ENCODE measurements around the gene CEBPE. TPM values are rescaled to one million over a fixed set of nuclear protein-coding genes. Genes with fewer than 3 reads are reported as not detected.

The CEBPE gene
- total and polyA plus RNA-seq, 2 donors (not counting 1 experiment from before 2014, with no cell fraction given) = 0.37 to 0.45 TPM

DNA sequence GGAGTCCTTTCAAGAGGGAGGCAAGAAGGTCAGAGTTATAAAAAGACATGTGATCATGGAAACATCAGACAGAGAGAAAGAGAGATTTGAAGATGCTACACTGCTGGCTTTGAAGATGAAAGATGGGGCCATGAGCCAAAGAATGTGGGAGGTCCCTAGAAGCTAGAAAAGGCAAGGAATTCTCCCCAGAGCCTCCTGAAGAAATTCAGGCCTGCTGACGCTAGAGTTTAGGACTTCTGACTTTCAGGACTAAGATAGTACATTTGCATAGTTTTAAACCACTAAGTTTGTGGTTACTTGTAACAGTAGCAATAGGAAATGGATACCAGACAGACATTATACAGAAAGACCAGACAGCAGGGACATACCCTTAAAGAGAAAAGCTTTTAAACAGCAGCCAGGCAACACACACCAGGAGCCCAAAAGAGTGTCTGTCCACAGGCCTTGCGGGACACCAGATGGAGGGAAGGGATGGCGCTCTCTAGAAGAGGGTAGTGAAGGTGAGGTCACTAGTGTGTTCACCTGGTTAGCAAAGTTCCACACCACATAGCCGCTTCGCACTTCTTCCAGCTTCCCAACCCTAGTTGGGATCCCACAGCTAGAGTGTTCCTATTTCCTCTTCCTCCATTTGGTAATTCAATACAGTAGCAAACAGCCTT is 29.7 kb upstream of the CEBPE start:
- intact Hi-C loops (cut with micrococcal nuclease) = no loop called here
- H3K36me3 ChIP-seq (replicated peaks in 1 of 2; ENCODE audit: control extremely low read depth in 1 of 2, control insufficient read depth in 1 of 2, extremely low read depth in 1 of 2, insufficient read depth in 2 of 2, low read length in 1 of 2) = no peaks in the 10 kb centered on the region
- H3K27ac ChIP-seq (ENCODE audit: low read length in 2 of 2) = no peak overlapping the region
- no peaks in the 10 kb centered on the region for H3K79me2 ChIP-seq (ENCODE audit: control insufficient read depth, insufficient read depth, low read length)
- H3K9me3 ChIP-seq (ENCODE audit: control extremely low read depth in 1 of 3, control insufficient read depth in 2 of 3, insufficient read depth in 1 of 3, low read length in 2 of 3) = no peaks in the 10 kb centered on the region
- no peak overlapping the region for H3K4me2 ChIP-seq (replicated peaks; ENCODE audit: low read depth, low read length, poor library complexity, severe bottlenecking)
- ATAC-seq (ENCODE audit: low read depth) = no peak
- Mint-ChIP-seq H3K9me3 (ENCODE audit: insufficient read depth) (no peaks in the 10 kb centered on the region), H3K4me1 (peaks cover 6% of the 10 kb centered on the region), H3K4me3 (no peak overlapping the region), H3K27ac (no peak overlapping the region), H3K27me3 (peaks cover 12% of the 10 kb centered on the region)
- H4K20me1 ChIP-seq (ENCODE audit: control insufficient read depth, insufficient read depth, low read length, poor library complexity, severe bottlenecking) = no peaks in the 10 kb centered on the region
- no peaks in the 10 kb centered on the region for H3K27me3 ChIP-seq (replicated peaks in 1 of 4; ENCODE audit: control extremely low read depth in 1 of 4, control insufficient read depth in 3 of 4, insufficient read depth in 4 of 4, low read length in 3 of 4)
- WGBS (ENCODE audit: insufficient coverage) = 100% methylated on average over 3 of the region's 5 CpGs
- ChIA-PET POLR2A (no interaction called here), CTCF (no interaction called here)
- no peak for DNase-seq
- H3K4me1 ChIP-seq (ENCODE audit: control insufficient read depth in 2 of 2, insufficient read depth in 2 of 2, low read length in 2 of 2) = no peaks in the 10 kb centered on the region
- H2AFZ ChIP-seq (ENCODE audit: insufficient read depth, low read depth, low read length, poor library complexity, severe bottlenecking) = no peak overlapping the region
- H3K4me3 ChIP-seq (ENCODE audit: control extremely low read depth in 1 of 5, extremely low read depth in 1 of 5, insufficient read depth in 1 of 5, low read depth in 2 of 5, low read length in 4 of 5) = no peak overlapping the region
- no peak overlapping the region for H3K9ac ChIP-seq (ENCODE audit: low read length)
- no peak for TF ChIP-seq EZH2 (IDR thresholded peaks at IDR 0.05; ENCODE audit: borderline replicate concordance, insufficient read depth, low read depth, low read length, poor library complexity, severe bottlenecking)
- TF ChIP-seq CTCF (IDR thresholded peaks at IDR 0.05) = no peak

DNA sequence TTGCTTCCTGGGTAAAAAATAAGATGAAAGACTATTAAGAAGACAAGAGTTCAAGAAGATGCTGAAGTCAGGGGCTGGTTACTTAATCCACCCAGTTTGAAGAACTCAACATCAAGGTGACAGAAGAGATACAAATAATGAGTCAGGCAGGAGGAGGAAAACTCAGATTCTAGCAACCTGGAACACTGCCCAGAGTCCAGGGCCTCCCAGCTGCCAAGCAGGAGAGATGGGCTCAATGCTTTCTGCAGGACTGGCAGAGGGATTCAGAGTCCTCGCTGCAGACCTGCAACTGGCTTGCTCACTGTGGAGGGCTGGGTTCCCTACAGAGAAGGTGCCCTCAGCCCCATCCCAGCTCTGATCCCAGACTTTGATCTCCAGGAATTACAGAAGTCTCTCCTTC is 28.6 kb upstream of the CEBPE start:
- Mint-ChIP-seq H3K4me1 (peaks cover 6% of the 10 kb centered on the region), H3K27me3 (peaks cover 12% of the 10 kb centered on the region), H3K4me3 (no peak overlapping the region), H3K9me3 (ENCODE audit: insufficient read depth) (no peaks in the 10 kb centered on the region), H3K27ac (no peak overlapping the region)
- Histone ChIP-seq H3K4me2 (replicated peaks; ENCODE audit: low read depth, low read length, poor library complexity, severe bottlenecking) (no peak overlapping the region), H3K4me1 (ENCODE audit: control insufficient read depth in 2 of 2, insufficient read depth in 2 of 2, low read length in 2 of 2) (no peaks in the 10 kb centered on the region), H4K20me1 (ENCODE audit: control insufficient read depth, insufficient read depth, low read length, poor library complexity, severe bottlenecking) (no peaks in the 10 kb centered on the region), H3K9me3 (ENCODE audit: control extremely low read depth in 1 of 3, control insufficient read depth in 2 of 3, insufficient read depth in 1 of 3, low read length in 2 of 3) (no peaks in the 10 kb centered on the region), H3K9ac (ENCODE audit: low read length) (no peak overlapping the region), H2AFZ (ENCODE audit: insufficient read depth, low read depth, low read length, poor library complexity, severe bottlenecking) (no peak overlapping the region), H3K36me3 (replicated peaks in 1 of 2; ENCODE audit: control extremely low read depth in 1 of 2, control insufficient read depth in 1 of 2, extremely low read depth in 1 of 2, insufficient read depth in 2 of 2, low read length in 1 of 2) (no peaks in the 10 kb centered on the region), H3K27ac (ENCODE audit: low read length in 2 of 2) (no peak overlapping the region), H3K79me2 (ENCODE audit: control insufficient read depth, insufficient read depth, low read length) (no peaks in the 10 kb centered on the region), H3K27me3 (replicated peaks in 1 of 4; ENCODE audit: control extremely low read depth in 1 of 4, control insufficient read depth in 3 of 4, insufficient read depth in 4 of 4, low read length in 3 of 4) (no peaks in the 10 kb centered on the region), H3K4me3 (ENCODE audit: control extremely low read depth in 1 of 5, extremely low read depth in 1 of 5, insufficient read depth in 1 of 5, low read depth in 2 of 5, low read length in 4 of 5) (no peak overlapping the region)
- ATAC-seq (ENCODE audit: low read depth) = no peak
- ChIA-PET CTCF (no interaction called here), POLR2A (no interaction called here)
- WGBS (ENCODE audit: insufficient coverage) = 100% methylated on average over 1 of the region's 1 CpG
- TF ChIP-seq EZH2 (IDR thresholded peaks at IDR 0.05; ENCODE audit: borderline replicate concordance, insufficient read depth, low read depth, low read length, poor library complexity, severe bottlenecking) (no peak), CTCF (IDR thresholded peaks at IDR 0.05) (no peak)
- intact Hi-C loops (cut with micrococcal nuclease) = no loop called here
- no peak for DNase-seq

Measured in B cell (primary cell).